Hepatocyte (in vitro differentiated cells): ENCODE measurements around the gene NBEAL1. TPM values are rescaled to one million over a fixed set of nuclear protein-coding genes. Genes with fewer than 3 reads are reported as not detected.

Source experiments
- DNase-seq: peaks from one replicate; pipeline ENCODE4 v3.0.0-alpha.2; 2016; ENCODE audit warnings: low spot score
- H2AFZ ChIP-seq: fragments of 200-600 bp; sonication (generic); 2 replicates; pipeline ENCODE4 v1.6.0; 2016; ENCODE audit warnings: antibody characterized with exemption, mild to moderate bottlenecking
- H3K27ac ChIP-seq: fragments of 200-600 bp; sonication (generic); 2 replicates; pipeline ENCODE4 v1.5.1; 2016; ENCODE audit warnings: mild to moderate bottlenecking
- H3K27me3 ChIP-seq: fragments of 200-600 bp; sonication (generic); 2 replicates; pipeline ENCODE4 v1.6.1; 2016
- H3K36me3 ChIP-seq: fragments of 200-600 bp; sonication (generic); replicated peaks from 2 replicates; pipeline ENCODE4 v1.5.1; 2016; ENCODE audit warnings: low read depth; ENCODE audit not compliant: insufficient read depth
- H3K4me1 ChIP-seq: fragments of 200-600 bp; sonication (generic); 2 replicates; pipeline ENCODE4 v1.5.1; 2016; ENCODE audit warnings: mild to moderate bottlenecking, moderate library complexity; ENCODE audit not compliant: insufficient read depth
- H3K4me2 ChIP-seq: fragments of 200-600 bp; sonication (generic); 2 replicates; pipeline ENCODE4 v1.6.0; 2016
- H3K4me3 ChIP-seq: fragments of 200-600 bp; sonication (generic); 2 replicates; pipeline ENCODE4 v1.5.1; 2016; ENCODE audit warnings: mild to moderate bottlenecking
- H3K79me2 ChIP-seq: fragments of 200-600 bp; sonication (generic); 2 replicates; pipeline ENCODE4 v1.6.0; 2017; ENCODE audit warnings: mild to moderate bottlenecking
- H3K9me2 ChIP-seq: fragments of 200-600 bp; sonication (generic); replicated peaks from 2 replicates; pipeline ENCODE4 v1.6.0; 2017; ENCODE audit warnings: mild to moderate bottlenecking; ENCODE audit not compliant: insufficient read depth
- H3K9me3 ChIP-seq: fragments of 200-600 bp; sonication (generic); 2 replicates; pipeline ENCODE4 v1.5.1; 2016; ENCODE audit warnings: low read depth, mild to moderate bottlenecking
- H4K20me1 ChIP-seq: fragments of 200-600 bp; sonication (generic); 2 replicates; pipeline ENCODE4 v1.6.0; 2016; ENCODE audit warnings: mild to moderate bottlenecking; ENCODE audit not compliant: insufficient read depth, poor library complexity, severe bottlenecking
- EZH2 ChIP-seq: fragments of 200-600 bp; sonication (generic); IDR thresholded peaks from 2 replicates; pipeline ENCODE4 v1.6.1; 2016; ENCODE audit warnings: antibody characterized with exemption, mild to moderate bottlenecking, borderline replicate concordance
- EZH2phosphoT487 ChIP-seq: fragments of 200-600 bp; sonication (generic); IDR thresholded peaks from one replicate; pipeline ENCODE4 v1.6.1; 2018; ENCODE audit warnings: antibody characterized with exemption, mild to moderate bottlenecking, low read depth, moderate library complexity; ENCODE audit not compliant: unreplicated experiment, severe bottlenecking
- WGBS: methylation state at CpG from one replicate; pipeline ENCODE4 v1.1.6; 2016; ENCODE audit warnings: low lambda C conversion rate; ENCODE audit errors: missing lambda C conversion rate; 5-methylcytosine and 5-hydroxymethylcytosine counted together
- polyA plus RNA-seq: library from polyadenylated mRNA; unstranded; fragments of >200 nt; fragmentation: Nextera tagmentation; extraction: Ambion mirVana; gene quantifications from 2 replicates; pipeline ENCODE4 v1.2.1, GENCODE V29; 2016
- total RNA-seq: library from RNA; depleted of rRNA; stranded (reverse); fragments of >200 nt; gene quantifications from 2 replicates; pipeline ENCODE4 v1.2.3, GENCODE V29; 2014
- TF ChIP-seq, protein P1 (sequence below): fragments of 200-600 bp; sonication (generic); IDR thresholded peaks from 2 replicates; pipeline ENCODE4 v1.5.1; 2016; ENCODE audit warnings: antibody characterized with exemption, mild to moderate bottlenecking; ENCODE audit not compliant: poor library complexity

The NBEAL1 gene
- total and polyA plus RNA-seq, 2 experiments from 2014 or later: 22.2 to 57.0 TPM

GRCh38 chr2:203191961-203192360 lies 177.3 kb downstream of the NBEAL1 start:
- H3K4me3 ChIP-seq: no peak overlapping the region
- WGBS: 94% methylated on average over 3 of the region's 3 CpGs
- H3K36me3 ChIP-seq: no peaks in the 10 kb centered on the region

GRCh38 chr2:203195331-203196036 lies 180.8 kb downstream of the NBEAL1 start:
- 95% methylated on average over 5 of the region's 5 CpGs for WGBS
- no peak overlapping the region for H3K4me3 ChIP-seq
- H3K27me3 ChIP-seq: no peaks in the 10 kb centered on the region
- no peaks in the 10 kb centered on the region for H3K36me3 ChIP-seq
- no peaks in the 10 kb centered on the region for H3K9me2 ChIP-seq
- H3K4me1 ChIP-seq: no peaks in the 10 kb centered on the region
- H3K27ac ChIP-seq: no peak overlapping the region
- no peaks in the 10 kb centered on the region for H3K9me3 ChIP-seq
- H4K20me1 ChIP-seq: no peaks in the 10 kb centered on the region
- no peak overlapping the region for H3K4me2 ChIP-seq
- TF ChIP-seq, protein P1, sequence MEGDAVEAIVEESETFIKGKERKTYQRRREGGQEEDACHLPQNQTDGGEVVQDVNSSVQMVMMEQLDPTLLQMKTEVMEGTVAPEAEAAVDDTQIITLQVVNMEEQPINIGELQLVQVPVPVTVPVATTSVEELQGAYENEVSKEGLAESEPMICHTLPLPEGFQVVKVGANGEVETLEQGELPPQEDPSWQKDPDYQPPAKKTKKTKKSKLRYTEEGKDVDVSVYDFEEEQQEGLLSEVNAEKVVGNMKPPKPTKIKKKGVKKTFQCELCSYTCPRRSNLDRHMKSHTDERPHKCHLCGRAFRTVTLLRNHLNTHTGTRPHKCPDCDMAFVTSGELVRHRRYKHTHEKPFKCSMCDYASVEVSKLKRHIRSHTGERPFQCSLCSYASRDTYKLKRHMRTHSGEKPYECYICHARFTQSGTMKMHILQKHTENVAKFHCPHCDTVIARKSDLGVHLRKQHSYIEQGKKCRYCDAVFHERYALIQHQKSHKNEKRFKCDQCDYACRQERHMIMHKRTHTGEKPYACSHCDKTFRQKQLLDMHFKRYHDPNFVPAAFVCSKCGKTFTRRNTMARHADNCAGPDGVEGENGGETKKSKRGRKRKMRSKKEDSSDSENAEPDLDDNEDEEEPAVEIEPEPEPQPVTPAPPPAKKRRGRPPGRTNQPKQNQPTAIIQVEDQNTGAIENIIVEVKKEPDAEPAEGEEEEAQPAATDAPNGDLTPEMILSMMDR: no peak
- TF ChIP-seq EZH2 (no peak), EZH2phosphoT487 (no peak)
- no peak overlapping the region for H2AFZ ChIP-seq
- DNase-seq: no peak
- H3K79me2 ChIP-seq: no peaks in the 10 kb centered on the region

More at GRCh38 chr2:203191961-203192360, 177.3 kb downstream of the NBEAL1 start:
- no peaks in the 10 kb centered on the region for H3K9me2 ChIP-seq
- H3K4me2 ChIP-seq: no peak overlapping the region
- H3K4me1 ChIP-seq: no peaks in the 10 kb centered on the region
- DNase-seq: no peak
- TF ChIP-seq, protein P1: no peak
- H3K27me3 ChIP-seq: no peaks in the 10 kb centered on the region
- no peaks in the 10 kb centered on the region for H3K79me2 ChIP-seq
- no peaks in the 10 kb centered on the region for H3K9me3 ChIP-seq
- no peaks in the 10 kb centered on the region for H4K20me1 ChIP-seq
- no peak overlapping the region for H2AFZ ChIP-seq
- no peak overlapping the region for H3K27ac ChIP-seq

- Histone ChIP-seq H3K9me3 (no peaks in the 10 kb centered on the region), H3K9me2 (no peaks in the 10 kb centered on the region), H3K79me2 (no peaks in the 10 kb centered on the region), H2AFZ (no peak overlapping the region), H3K4me2 (no peak overlapping the region), H3K27me3 (no peaks in the 10 kb centered on the region), H3K4me3 (no peak overlapping the region), H3K4me1 (no peaks in the 10 kb centered on the region), H3K36me3 (no peaks in the 10 kb centered on the region), H3K27ac (no peak overlapping the region), H4K20me1 (no peaks in the 10 kb centered on the region)
- TF ChIP-seq EZH2: no peak
- TF ChIP-seq, protein P1: no peak
- no peak for DNase-seq
Measured at GRCh38 chr2:203200866-203201265, 186.2 kb downstream of the NBEAL1 start.

DNA sequence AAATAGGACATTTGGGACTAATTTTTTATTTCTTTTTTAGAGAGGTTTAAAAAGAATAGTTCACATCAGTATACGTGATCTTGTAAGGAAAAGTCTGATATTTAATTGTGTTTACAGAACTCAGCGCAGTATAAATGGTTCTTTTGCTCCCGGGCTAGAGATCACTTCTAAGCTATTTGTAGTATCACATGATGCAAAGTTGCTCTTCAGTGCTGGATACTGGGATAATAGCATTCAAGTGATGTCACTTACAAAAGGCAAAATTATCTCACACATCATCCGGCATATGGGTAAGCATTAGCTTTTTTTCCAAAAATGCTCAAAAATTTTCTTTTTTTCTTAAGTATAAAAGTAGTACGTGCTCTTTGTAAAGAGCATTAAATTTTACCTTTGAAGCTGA lies 186.8 kb downstream of the NBEAL1 start:
- WGBS: 80% methylated on average over 5 of the region's 5 CpGs
- Histone ChIP-seq H2AFZ (no peak overlapping the region), H3K4me1 (no peaks in the 10 kb centered on the region), H3K4me3 (no peak overlapping the region), H3K4me2 (no peak overlapping the region), H3K27me3 (no peaks in the 10 kb centered on the region), H3K79me2 (no peaks in the 10 kb centered on the region), H3K9me2 (no peaks in the 10 kb centered on the region), H4K20me1 (no peaks in the 10 kb centered on the region), H3K36me3 (no peaks in the 10 kb centered on the region), H3K9me3 (no peaks in the 10 kb centered on the region), H3K27ac (no peak overlapping the region)
- TF ChIP-seq EZH2 (no peak), EZH2phosphoT487 (no peak)
- TF ChIP-seq, protein P1: no peak
- DNase-seq: no peak
